ENCODE results near the gene CLCN7. TPM values are rescaled to one million over a fixed set of nuclear protein-coding genes. Genes with fewer than 3 reads are reported as not detected.

CLCN7 gene
- polyA plus RNA-seq, 1 donor = 33.0 TPM

DNA sequence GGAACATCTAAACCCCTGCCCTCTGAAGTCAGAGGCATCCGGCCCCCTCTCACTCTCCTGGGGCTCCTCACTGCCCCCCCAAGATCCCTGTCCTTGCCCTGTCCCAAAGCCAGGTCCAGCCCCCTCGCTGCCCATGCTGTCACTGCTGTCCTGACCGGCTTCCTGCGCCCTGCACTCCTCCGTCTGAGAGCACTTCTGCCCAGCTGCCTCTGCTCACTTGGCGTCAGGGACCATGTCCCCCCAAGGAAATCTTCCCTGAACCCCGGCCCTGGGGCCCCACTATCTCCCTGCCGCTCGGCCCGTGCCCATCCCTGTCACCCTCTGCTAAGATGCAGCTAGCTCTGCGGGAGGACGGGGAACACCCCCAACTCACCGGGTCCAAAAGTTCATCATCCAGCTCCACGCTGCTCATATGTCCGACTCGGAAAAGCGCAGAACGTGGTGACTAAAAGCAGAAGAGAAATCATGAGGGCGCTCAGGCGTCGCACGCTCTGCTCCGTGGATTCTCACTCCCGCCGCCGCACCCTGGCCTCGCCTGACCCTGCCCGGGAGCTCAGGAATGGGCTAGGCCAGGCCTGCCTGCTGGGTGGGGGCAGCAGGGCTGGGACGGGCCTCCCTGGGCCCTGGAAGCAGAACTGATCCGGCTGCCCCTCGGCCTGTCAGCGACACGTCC is 9.8 kb downstream of the CLCN7 start:
- DNase-seq (ENCODE audit: low read depth) = no peak

DNA sequence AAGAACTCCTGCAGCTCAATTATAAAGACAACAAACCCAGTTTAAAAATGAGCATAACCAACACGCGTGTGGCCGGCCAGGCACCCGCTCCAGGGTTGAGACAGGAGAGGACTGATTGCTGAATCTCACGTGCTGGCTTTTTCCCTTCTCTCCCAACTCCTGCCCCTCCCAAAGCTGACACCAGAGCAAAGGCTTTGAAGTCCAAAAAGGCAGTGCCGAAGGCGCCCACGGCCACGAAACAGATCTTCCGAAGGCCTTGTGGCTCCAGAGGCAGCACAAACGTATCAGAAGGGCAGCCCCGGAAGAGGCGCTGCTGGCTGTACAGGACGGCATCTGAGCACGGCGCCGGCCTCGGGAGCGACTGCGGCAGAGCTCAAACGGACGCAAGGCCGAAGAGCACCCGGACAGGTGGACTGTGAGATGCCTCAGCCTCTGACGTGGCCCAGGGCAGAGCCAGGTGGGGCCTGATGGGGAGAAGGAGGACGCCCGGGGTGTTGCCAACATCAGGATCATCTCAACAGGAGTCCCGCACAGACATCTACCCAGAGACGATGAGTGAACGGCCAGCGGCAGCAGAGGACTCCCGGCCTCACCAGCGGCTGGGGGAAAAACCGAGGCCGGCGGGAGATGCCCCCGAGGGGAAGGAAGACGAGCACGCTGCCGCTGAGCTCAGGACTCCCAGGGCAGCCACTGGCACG is 10.5 kb downstream of the CLCN7 start:
- no peak for DNase-seq (ENCODE audit: low read depth)

DNA sequence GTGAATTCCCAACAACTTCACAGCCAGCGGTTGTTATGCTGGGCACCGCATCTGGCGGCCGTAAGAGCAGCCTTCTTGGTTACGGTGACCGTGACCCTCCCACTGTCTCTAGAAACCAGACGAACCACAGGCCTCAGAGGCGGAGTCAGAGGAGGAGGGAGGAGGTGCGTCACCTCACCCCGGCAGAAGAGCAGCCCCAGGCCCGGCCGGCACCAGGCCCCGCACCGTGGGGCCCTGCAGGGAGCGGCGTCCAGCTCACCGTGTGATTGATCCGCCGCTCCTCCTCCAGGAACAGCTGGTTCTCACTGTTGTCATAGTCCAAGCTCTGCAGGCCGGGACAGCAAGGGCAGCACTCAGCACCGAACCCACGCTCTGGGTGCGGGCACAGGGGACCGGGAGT is 13.7 kb downstream of the CLCN7 start:
- DNase-seq (ENCODE audit: low read depth) = no peak

DNA sequence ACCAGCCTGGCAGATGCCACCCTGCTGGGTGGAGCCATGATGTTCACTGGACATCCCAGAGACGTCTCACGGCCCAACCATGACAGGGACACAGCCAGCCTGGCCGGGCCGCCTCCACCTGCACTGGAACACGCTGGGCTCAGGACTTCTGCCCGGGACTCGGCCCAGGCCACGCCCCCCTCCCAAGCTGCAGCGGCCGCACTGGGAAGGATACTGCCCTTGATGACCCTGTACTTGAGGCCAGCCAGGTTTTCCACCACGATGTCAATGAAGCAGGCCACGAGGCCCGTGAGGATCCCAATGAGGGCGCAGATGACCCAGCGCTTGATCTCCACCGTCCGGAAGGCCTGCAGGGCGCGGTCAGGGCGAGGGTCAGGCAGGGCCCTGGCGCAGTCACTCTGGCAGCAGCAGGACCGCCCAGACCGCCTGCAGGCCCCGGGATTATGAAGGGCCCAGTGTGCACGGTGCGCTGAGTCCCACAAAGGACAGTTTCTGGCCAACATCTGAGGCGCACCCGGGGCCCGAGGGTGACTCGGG is 14.2 kb downstream of the CLCN7 start:
- DNase-seq (ENCODE audit: low read depth) = no peak

DNA sequence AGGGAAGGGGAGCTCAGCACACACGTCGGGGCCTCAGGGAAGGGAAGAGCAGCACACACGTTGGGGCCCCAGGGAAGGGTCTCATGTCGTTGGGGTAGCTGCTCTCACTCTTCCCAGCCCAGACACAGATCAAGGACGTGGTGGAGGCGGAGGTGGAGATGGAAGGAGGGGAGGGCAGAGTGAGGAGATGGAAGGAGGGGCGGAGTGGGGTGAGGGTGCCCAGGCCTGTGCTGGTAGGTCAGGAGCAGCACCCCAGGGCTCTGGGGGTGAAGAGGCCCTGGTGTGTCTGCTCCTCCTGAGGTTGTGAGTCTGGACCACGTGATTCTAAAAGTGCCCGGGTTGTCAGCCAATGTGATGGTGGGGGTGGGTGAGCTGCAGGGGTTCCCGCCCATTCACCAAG is 14.9 kb downstream of the CLCN7 start:
- DNase-seq (ENCODE audit: low read depth) = no peak

DNA sequence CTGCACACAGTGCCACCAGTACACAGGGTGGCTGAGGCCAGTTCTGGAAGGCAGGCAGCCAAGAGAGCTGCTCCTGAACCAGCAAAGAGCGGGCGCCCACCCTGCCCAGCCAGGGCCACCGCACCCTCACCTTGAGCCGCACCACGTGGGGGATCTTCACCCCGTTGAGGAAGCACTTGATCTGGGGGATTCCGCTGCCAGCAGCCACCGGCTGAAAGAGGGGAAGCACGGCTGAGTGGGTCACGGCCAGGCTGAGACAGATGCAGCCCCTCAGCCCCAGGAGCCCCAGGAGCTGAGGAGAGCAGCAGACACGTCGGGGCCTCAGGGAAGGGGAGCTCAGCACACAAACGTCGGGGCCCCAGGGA is 15.9 kb downstream of the CLCN7 start:
- no peak for DNase-seq (ENCODE audit: low read depth)

DNA sequence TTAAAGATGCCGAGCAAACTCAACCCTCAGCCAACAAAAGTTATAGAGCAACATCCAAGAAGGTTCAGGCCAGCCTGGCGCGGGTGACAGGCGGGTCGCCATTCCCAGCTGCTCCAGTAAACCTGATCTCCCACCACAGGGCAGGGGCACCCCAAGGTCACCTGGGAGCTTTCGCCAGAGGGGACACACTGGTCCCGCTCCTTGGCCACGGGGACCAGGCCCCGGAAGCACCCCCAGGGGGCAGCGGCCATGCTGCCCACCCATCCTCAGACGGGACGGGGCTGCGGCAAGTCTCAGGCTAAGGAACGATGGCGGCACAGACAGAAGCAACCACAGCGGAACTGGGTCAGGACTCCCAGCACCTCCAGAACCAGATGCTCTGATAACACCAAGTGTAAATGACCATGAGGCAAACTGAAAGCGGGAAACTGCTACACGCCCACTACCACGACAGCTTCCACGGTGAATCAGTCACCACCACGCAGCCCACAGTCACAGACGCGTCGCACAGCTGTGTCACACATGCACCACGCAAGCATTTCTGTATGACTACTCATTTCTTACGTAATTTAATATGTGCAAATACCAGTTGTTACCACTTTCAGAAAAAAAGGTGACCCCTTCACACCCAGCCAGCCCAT is 16.4 kb downstream of the CLCN7 start:
- no peak for DNase-seq (ENCODE audit: low read depth)

DNA sequence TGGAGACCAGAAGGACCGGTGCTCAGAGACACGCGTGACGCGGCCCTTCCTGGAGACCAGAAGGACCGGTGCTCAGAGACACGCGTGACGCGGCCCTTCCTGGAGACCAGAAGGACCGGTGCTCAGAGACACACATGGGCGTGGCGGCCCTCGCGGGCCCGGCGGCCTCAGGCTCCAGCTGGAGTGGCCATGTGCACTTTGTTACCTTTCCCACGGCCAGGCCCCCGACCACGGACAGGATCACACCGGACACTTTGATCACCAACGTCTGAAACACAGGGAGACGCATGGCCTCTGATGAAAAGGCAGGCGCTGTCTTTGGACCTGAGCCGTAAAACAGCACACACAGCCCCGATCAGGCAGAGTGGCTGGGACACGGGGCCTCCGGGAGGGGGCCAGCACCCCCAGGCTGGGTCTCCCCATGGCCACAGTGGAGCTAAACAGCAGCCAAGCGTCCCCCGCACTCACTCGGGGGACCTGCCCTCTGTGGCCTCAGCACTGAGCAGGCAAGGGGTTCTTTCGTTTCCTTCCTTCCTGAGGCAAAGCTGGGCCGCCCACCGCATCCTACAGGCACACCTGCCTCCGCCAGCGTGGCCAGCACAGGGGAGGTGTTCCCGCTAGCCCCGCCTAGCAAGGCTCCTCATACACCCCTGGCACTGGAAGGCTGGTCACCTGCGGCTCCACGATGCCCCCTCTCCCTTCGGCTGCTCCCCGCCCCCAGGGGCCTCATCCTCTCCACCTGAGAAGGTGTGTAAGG is 17.2 kb downstream of the CLCN7 start:
- DNase-seq (ENCODE audit: low read depth) = no peak

DNA sequence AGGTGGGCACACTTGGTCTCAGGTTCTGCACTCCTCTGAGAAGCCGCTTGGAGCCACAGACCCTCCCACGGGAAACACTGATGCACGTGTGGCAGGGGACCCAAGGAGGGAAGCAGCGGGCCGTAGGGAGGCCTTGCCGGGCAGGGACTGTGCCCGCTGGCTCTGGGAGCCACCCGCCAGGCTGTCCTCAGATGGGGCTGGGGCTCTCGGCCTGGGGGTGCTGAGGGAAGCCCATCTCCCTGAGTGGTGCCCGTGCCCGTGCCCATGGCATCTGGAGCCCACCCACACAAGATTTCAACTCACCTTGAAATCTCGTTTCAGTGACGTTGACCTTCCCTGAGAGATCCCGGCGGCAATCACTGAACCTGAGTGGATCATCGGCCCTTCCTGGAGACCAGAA is 17.9 kb downstream of the CLCN7 start:
- no peak for DNase-seq (ENCODE audit: low read depth)

DNA sequence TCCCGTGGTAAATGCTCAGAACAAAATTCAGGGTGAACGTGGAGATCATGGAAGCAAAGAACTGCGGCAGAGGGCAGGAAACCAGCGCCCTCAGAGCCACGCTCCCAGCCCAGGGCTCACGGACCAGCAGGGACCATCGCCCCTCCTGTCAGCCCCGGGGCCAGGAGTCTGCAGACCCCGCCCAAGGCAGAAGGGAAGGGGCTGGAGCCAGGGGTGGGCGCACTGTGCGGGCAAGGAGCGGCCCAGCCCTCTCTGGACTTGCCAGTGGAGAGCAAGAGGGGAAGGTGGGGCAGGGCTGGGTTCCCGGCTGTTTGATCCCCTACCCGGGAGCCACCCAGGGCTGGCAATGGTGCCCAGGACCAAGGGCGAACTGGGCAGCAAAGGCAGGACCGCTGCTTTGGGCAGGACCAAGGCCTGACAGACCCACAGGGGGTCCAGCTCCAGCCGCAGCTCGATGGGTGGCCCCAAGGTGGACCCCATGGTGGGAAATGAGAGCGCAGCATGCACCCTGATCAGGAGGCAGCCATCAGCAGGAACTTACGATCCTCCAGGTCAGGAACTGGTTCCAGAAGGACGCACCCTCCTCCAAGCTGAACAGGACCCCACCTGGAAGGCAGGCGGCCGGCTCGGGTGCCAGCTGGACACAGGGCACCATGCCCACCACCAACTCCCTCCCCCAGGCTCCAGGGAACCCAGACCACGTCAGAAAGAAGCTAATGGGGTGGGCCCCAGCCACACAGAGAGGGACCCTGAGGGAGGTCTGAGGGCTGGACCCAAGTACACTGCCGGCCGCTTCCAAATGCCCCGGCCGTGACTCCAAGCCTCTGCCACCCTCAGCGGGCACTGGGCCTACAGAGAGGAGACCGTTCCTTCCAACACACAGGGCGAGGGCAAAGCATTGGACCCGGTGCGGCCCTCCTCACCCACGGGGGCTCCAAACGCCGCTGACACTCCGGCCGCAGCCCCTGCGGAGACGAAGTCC is 19.3 kb downstream of the CLCN7 start:
- DNase-seq (ENCODE audit: low read depth) = no peak

DNA sequence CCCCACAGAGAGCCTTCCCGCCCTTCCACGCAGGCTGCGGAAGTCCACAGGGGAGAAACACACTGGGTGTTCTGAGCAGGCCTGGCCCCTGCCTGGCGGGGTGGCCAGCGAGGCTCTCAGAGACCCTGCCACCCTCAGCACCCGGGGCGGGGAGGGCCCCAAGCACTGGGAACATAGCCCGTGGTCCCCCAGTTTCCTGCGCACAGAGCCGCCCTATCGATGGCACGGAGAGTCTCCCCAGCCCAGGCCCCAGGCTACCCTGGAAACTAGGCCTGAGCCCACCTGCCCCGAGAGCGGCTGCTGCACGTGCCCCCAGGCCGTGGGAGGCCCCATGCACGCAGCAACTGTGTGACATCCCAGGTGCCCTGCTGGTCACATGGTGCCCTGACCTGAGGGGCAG is 20.3 kb downstream of the CLCN7 start:
- DNase-seq (ENCODE audit: low read depth) = no peak

DNA sequence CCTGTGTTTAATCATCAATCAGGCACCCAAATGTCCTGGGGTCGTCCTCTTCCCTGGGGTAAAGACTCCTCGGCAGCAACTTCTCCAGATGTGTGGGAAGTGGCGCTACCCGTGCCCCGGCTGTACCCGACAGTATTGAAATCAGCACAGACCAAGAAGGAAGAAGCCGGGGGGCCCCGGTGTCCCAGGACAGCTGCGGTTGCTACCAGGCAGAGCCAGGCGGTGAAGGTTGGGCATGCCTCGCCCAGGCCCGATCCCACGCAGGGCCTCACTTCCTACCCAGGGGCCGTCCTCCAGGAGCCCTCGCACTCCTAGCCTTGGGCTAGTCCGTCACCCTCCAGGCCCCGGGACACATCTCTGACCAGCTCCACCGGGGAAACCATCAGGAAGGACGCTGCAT is 21.5 kb downstream of the CLCN7 start:
- no peak for DNase-seq (ENCODE audit: low read depth)

DNA sequence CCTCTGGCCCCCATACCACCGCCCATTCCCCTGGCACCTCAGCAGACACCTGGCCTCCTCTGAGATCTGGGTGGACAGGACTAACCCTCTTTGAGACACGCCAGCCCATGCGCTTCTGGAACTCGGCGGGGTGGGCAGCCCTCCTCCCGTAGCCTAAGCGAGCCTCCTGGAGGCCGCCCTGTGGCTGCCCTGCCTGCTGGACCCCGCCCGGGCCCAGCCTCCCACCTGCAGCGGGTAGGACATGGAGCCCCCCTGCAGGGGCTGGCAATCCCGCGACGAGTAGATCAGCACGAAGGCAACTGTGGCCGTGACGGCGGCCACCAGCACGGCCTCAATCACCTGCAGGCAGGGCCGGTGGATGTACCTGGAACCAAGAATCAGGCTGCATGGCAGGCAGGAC is 22.3 kb downstream of the CLCN7 start:
- DNase-seq (ENCODE audit: low read depth) = no peak

DNA sequence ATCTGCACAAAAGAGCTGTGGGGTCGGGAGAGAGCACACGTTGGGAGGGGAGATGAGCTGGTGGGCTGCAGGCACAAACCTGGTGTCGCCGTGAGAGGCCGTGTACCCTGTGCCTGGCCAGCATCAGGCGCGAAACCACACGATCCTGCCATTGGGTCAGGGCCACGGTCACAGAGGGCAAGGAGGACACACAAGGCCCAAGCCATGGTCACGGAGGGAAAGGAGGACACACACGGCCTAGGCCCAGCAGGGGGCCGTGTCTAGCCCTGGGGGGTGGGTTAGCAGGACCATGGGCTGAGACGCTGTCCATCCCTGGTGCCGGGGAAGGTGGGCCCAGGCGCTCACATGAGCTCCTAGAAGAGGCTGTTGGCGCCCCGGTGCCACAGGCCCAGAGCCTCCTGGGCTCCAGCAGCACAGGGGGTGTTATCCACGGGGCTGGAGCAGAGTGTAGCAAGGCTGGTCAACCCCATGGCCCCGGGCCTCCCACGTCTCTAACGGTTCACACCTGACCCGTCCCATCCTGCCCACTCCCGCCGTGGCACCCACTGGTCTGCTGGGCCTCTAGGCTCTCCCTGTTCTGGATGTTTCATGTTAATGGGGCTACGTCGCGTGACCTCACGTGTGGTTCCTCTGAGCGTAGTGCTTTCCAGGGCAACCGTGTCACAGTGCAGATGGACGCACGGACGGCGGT is 23.0 kb downstream of the CLCN7 start:
- no peak for DNase-seq (ENCODE audit: low read depth)

DNA sequence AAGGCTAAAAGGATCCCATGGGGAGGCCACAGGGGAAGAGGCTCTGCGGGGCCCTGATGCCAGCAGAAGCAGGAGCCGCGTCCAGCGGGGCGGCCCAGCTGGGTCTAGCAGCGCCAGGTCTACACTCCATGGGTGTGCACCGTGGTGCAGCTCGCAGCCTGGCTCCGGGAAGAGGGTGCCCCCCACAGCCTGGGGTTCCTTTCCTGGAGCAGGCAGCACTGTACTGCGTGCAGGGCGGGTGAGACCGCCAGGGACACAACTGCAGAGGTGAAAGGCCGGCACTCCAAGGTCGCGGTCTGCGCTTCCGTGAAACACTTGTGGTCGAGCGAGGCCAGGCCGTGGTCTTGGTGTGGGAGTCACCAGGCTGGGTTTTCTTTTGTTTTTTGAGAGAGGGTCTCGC is 24.0 kb downstream of the CLCN7 start:
- no peak for DNase-seq (ENCODE audit: low read depth)

DNA sequence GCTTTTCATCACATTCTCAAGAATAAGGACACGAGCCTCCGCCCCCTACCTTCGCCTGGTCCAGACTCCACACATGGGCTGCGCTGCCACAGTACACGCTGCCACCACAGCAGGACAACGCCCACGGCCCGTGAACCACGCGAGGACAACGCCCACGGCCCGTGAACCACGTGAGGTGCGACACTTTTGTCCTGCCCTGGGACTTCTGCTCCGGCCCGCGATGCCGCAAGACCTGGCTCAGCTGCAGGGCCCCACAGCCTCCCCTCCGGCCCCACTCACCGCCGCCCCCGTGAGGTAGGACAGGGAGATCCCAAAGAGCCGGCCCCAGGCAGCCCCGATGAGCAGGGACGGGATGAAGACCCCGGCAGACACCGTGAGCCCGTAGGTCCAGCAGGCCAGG is 24.6 kb downstream of the CLCN7 start:
- no peak for DNase-seq (ENCODE audit: low read depth)

DNA sequence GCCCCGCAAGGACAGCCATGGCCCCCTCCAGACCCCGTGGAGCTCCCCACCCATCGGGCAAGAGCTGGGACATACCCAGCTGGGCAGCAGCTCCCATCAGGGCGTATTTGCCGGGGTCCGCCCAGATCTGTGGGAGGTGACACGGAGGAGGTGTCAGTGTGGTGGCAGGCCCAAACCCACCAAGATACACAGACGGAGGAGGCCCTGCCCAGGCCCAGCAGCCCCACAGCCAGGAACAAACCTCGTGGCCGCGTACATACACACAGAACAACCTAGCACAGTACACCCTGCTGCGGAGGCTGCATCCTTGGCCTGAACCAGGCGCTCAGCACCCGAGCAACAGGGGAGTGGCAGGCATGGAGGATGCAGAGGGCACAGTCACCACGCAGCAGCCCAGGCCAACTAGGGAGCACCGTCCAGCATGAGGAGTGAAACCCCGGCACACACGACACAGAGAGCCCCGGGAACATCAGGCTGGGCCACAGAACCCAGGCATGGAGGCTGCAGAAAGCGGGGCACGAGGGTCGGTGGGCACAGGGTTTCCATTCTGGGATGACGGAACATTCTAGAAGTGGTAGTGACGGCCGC is 25.5 kb downstream of the CLCN7 start:
- DNase-seq (ENCODE audit: low read depth) = no peak

DNA sequence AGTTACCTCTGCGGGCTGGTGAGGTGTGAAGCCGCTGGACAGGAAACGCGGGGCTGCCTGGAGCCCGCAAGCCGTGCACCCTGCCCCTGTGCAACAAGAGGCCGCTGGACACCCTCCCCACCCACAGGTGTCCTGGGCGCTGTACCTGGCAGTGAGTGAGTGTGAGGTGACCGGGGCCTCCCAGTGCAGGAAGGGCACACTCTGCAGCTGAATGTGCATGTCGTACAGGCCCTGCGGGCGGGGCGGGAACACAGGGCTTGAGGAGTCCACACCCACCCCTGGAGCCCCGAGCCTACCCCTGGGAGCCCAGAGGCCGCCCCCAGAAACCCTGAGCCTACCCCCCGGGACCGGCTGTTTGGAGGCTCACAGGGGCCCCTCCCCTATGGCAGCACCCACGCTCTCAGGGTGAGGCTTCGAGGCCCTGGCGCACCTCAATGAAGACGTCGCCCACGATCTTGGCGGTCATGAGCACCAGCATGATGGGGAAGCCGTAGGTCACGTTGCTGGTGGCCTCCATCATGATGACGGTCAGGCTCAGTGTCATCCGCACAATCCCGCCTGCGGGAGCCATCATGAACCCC is 26.2 kb downstream of the CLCN7 start:
- DNase-seq (ENCODE audit: low read depth) = no peak

DNA sequence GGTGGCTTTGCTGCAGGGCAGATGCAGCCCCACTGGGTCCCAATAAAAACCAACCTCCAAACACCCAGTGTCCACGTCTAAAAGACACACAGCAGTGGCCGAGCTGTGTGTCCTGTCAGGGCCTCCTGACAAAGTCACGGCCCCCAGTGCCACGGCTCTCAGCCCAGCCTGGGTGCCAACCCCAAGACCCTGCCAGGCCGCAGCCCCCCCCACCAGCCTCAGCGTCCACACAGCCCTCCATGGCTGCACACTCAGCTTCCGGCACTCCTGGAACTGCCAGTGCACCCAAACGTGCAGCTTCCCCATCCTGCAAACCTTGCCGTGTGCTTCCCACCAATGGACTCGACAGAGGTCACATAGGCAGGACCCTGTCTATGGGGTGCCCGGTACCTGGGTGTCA is 26.9 kb downstream of the CLCN7 start:
- no peak for DNase-seq (ENCODE audit: low read depth)

Data from forelimb muscle (tissue), 1 donor.